H1 (cell line): ENCODE measurements around the gene LRTM2. TPM values are rescaled to one million over a fixed set of nuclear protein-coding genes. Genes with fewer than 3 reads are reported as not detected.

Experiments used
- CTCF ChIA-PET: fragments of 300-600 bp; sonication (Branson Sonifier 250); formaldehyde crosslinking; loops from one replicate; lab custom pipeline; 2021; ENCODE audit not compliant: partially characterized antibody; lab: Charles Lee
- POLR2A ChIA-PET: fragments of 300-600 bp; sonication (Branson Sonifier 250); formaldehyde crosslinking; loops from one replicate; lab custom pipeline; 2021; ENCODE audit warnings: inconsistent platforms; ENCODE audit not compliant: partially characterized antibody; lab: Charles Lee
- DNase-seq, 2 experiments: peaks; one replicate each; pipeline versions ENCODE4 v3.0.0 to v3.0.0-alpha.2; 2010 to 2022; ENCODE audit warnings: low spot score in 2 of 2, low read depth in 1 of 2, mixed read lengths in 1 of 2
- FAIRE-seq: peaks from 2 replicates; lab custom pipeline; 2011; peaks lifted over from hg19 to GRCh38; lab: Jason Lieb, UNC
- H2AFZ ChIP-seq: 2 replicates; pipeline ENCODE4 v1.8.1; 2012; ENCODE audit warnings: low read length, inconsistent platforms
- H2AK5ac ChIP-seq: 2 replicates; pipeline ENCODE4 v1.6.1; 2013; ENCODE audit warnings: low read depth, low read length
- H2BK120ac ChIP-seq: replicated peaks from 2 replicates; pipeline ENCODE3; 2013; ENCODE audit warnings: low read depth, low read length, inconsistent platforms
- H2BK12ac ChIP-seq: 2 replicates; pipeline ENCODE4 v1.6.1; 2013; ENCODE audit warnings: low read depth, low read length
- H2BK15ac ChIP-seq: 2 replicates; pipeline ENCODE4 v1.6.1; 2013; ENCODE audit warnings: low read length
- H2BK20ac ChIP-seq: 2 replicates; pipeline ENCODE4 v1.6.1; 2013; ENCODE audit warnings: low read length
- H2BK5ac ChIP-seq: 2 replicates; pipeline ENCODE4 v1.6.1; 2013; ENCODE audit warnings: low read depth, low read length
- H3K14ac ChIP-seq: 2 replicates; pipeline ENCODE4 v1.6.1; 2013; ENCODE audit warnings: inconsistent platforms; ENCODE audit not compliant: insufficient read length
- H3K18ac ChIP-seq: 2 replicates; pipeline ENCODE4 v1.6.1; 2013; ENCODE audit warnings: low read length; ENCODE audit errors: extremely low read depth
- H3K23ac ChIP-seq: 2 replicates; pipeline ENCODE4 v1.6.1; 2013; ENCODE audit warnings: inconsistent platforms; ENCODE audit not compliant: insufficient read length
- H3K23me2 ChIP-seq: 2 replicates; pipeline ENCODE4 v1.6.1; 2013; ENCODE audit warnings: low read depth, low read length
- H3K27ac ChIP-seq: 2 replicates; pipeline ENCODE4 v1.6.1; 2011; ENCODE audit warnings: low read depth, low read length, inconsistent platforms
- H3K27me3 ChIP-seq, 4 experiments: replicated peaks in 1 of 4; 1 replicate in 1 of 4; 2 replicates in 3 of 4; pipeline versions ENCODE4 v1.6.1 to v1.8.1; 2011 to 2013; ENCODE audit warnings: low read length in 3 of 4, mild to moderate bottlenecking in 3 of 4, inconsistent platforms in 2 of 4, mixed read lengths in 2 of 4, moderate library complexity in 1 of 4; ENCODE audit not compliant: control insufficient read depth in 3 of 4, insufficient read depth in 3 of 4; ENCODE audit errors: extremely low read depth in 1 of 4
- H3K36me3 ChIP-seq, 4 experiments: 2 replicates each; pipeline versions ENCODE4 v1.6.1 to v1.8.1; 2011 to 2013; ENCODE audit warnings: mild to moderate bottlenecking in 4 of 4, low read length in 3 of 4, moderate library complexity in 2 of 4, control low read depth in 1 of 4, inconsistent platforms in 1 of 4; ENCODE audit not compliant: insufficient read depth in 4 of 4, control insufficient read depth in 2 of 4
- H3K4ac ChIP-seq: replicated peaks from 2 replicates; pipeline ENCODE3; 2013; ENCODE audit warnings: low read length, low read depth, mixed read lengths, inconsistent platforms; ENCODE audit not compliant: insufficient read length
- H3K4me1 ChIP-seq, 4 experiments: replicated peaks in 1 of 4; 1 replicate in 1 of 4; 2 replicates in 3 of 4; pipeline versions ENCODE4 v1.6.1 to v1.8.1; 2011 to 2013; ENCODE audit warnings: low read length in 3 of 4, inconsistent platforms in 2 of 4, mixed read lengths in 1 of 4; ENCODE audit not compliant: insufficient read depth in 4 of 4, control insufficient read depth in 3 of 4
- H3K4me2 ChIP-seq, 2 experiments: 2 replicates each; pipeline versions ENCODE4 v1.6.1 to v1.8.1; 2011 to 2013; ENCODE audit warnings: low read depth in 2 of 2, low read length in 2 of 2, control low read depth in 1 of 2, inconsistent platforms in 1 of 2, mild to moderate bottlenecking in 1 of 2; ENCODE audit not compliant: insufficient read depth in 1 of 2
- H3K4me3 ChIP-seq, 4 experiments: fragments of 200-600, 300-600 bp in 1 of 4; sonication (generic), shearing (Covaris generic), sonication (Bioruptor Twin) in 1 of 4; 2 replicates each; pipeline versions ENCODE4 v1.5.1 to v1.8.1; 2011 to 2016; ENCODE audit warnings: low read length in 4 of 4, low read depth in 3 of 4, control low read depth in 2 of 4, inconsistent platforms in 2 of 4, mild to moderate bottlenecking in 2 of 4, mixed read lengths in 1 of 4, moderate library complexity in 1 of 4; ENCODE audit not compliant: insufficient read depth in 2 of 4; ENCODE audit errors: extremely low read depth in 1 of 4
- H3K56ac ChIP-seq: replicated peaks from 2 replicates; pipeline ENCODE3; 2013; ENCODE audit warnings: low read depth, mild to moderate bottlenecking, mixed read lengths, low read length, inconsistent platforms; ENCODE audit not compliant: insufficient read length
- H3K79me1 ChIP-seq: 2 replicates; pipeline ENCODE4 v1.6.1; 2013; ENCODE audit warnings: low read depth, low read length, control low read depth
- H3K79me2 ChIP-seq, 2 experiments: 2 replicates each; pipeline versions ENCODE4 v1.6.1 to v1.8.1; 2012 to 2013; ENCODE audit warnings: low read length in 2 of 2, mild to moderate bottlenecking in 2 of 2, inconsistent platforms in 1 of 2; ENCODE audit not compliant: insufficient read depth in 2 of 2, control insufficient read depth in 1 of 2
- H3K9ac ChIP-seq, 4 experiments: replicated peaks in 1 of 4; 1 replicate in 1 of 4; 2 replicates in 3 of 4; pipeline versions ENCODE4 v1.6.1 to v1.8.1; 2011 to 2013; ENCODE audit warnings: low read depth in 3 of 4, low read length in 3 of 4, control low read depth in 2 of 4, mild to moderate bottlenecking in 2 of 4, moderate library complexity in 2 of 4, inconsistent platforms in 1 of 4; ENCODE audit errors: extremely low read depth in 1 of 4
- H3K9me3 ChIP-seq, 2 experiments: 2 replicates each; pipeline versions ENCODE4 v1.6.1 to v1.8.1; 2012 to 2013; ENCODE audit warnings: mild to moderate bottlenecking in 2 of 2, moderate library complexity in 2 of 2, control low read depth in 1 of 2, inconsistent platforms in 1 of 2, low read depth in 1 of 2, low read length in 1 of 2, mixed read lengths in 1 of 2; ENCODE audit not compliant: insufficient read depth in 2 of 2
- H4K20me1 ChIP-seq, 2 experiments: replicated peaks in 1 of 2; 2 replicates each; pipeline versions ENCODE3 to v1.8.1; 2011 to 2013; ENCODE audit warnings: inconsistent platforms in 2 of 2, low read length in 2 of 2, mild to moderate bottlenecking in 1 of 2; ENCODE audit not compliant: insufficient read depth in 2 of 2, control insufficient read depth in 1 of 2
- H4K5ac ChIP-seq: 2 replicates; pipeline ENCODE4 v1.6.1; 2013; ENCODE audit warnings: low read length, low read depth, mixed read lengths, inconsistent platforms; ENCODE audit not compliant: insufficient read length
- H4K8ac ChIP-seq: 2 replicates; pipeline ENCODE4 v1.8.0; 2013; ENCODE audit warnings: mild to moderate bottlenecking, moderate library complexity, low read length, inconsistent platforms; ENCODE audit not compliant: insufficient read depth; ENCODE audit errors: extremely low read depth
- H4K91ac ChIP-seq: replicated peaks from 2 replicates; pipeline ENCODE3; 2013; ENCODE audit warnings: low read length, mixed read lengths, inconsistent platforms; ENCODE audit not compliant: insufficient read length
- KDM1A ChIP-seq: fragments of 200-600, 300-600 bp; sonication (generic); IDR thresholded peaks from 2 replicates; pipeline ENCODE4 v1.7.1; 2016; ENCODE audit warnings: mild to moderate bottlenecking, low read length, borderline replicate concordance
- TEAD4 ChIP-seq: IDR thresholded peaks from 2 replicates; pipeline ENCODE4 v1.6.1; 2012; ENCODE audit warnings: low read depth, low read length, inconsistent platforms, mixed read lengths
- WGBS, 2 experiments: shearing (Covaris generic) in 1 of 2; methylation state at CpG; one replicate each; pipeline versions ENCODE4 v1.1.6 to v1.1.7; 2013 to 2015; ENCODE audit warnings: low lambda C conversion rate in 2 of 2, mixed read lengths in 2 of 2, inconsistent platforms in 1 of 2, low coverage in 1 of 2, missing lambda C conversion rate in 1 of 2; ENCODE audit not compliant: insufficient replicate concordance in 2 of 2, insufficient coverage in 1 of 2, insufficient read length in 1 of 2; ENCODE audit errors: extremely low coverage in 1 of 2, missing lambda C conversion rate in 1 of 2; 5-methylcytosine and 5-hydroxymethylcytosine counted together
- polyA plus RNA-seq, 7 experiments: library from polyadenylated mRNA; depleted of rRNA in 3 of 7; stranded (reverse) in 5 of 7; unstranded in 2 of 7; fragments of >200 nt in 5 of 7; fragments of 200-250 nt in 2 of 7; gene quantifications; 1 replicate in 5 of 7; 2 replicates in 1 of 7; 4 replicates in 1 of 7; pipeline versions ENCODE4 v1.2.1 to v1.2.3, GENCODE V29; 2011 to 2013; ENCODE audit warnings: missing spikeins in 2 of 7, mixed read lengths in 2 of 7
- total RNA-seq: library from RNA; stranded (reverse); fragmentation: NEBNext Ultra II Directional; extraction: Animal tissue kit (Norgen Biotek cat#: 25700); gene quantifications from 2 replicates; pipeline ENCODE4 v1.2.1, GENCODE V29; 2021

Gene LRTM2
- total and polyA plus RNA-seq, 2 of the 8 experiments (the other 6 are each of a cell fraction or from before 2014, with no cell fraction given): 0.06 TPM; not detected in 1

DNA sequence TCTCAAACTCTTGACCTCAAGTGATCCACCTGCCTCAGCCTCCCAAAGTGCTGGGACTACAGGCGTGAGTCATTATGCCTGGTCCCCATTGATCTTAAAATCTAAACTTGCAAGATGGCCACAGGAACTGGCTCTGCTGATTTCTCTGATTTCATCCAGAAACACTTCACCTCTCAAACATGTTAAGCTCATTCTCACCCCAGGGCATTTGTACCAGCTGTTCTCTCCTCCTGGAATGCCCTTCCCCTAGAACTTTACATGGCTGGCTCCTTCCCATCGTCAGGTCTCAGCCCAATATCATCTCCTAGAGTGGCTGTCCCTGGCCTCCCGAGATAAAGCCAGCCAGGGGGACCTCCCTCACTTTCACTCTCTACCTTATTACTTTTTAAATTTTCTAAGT, 5.3 kb upstream of the LRTM2 start:
- CTCF ChIA-PET: interaction anchor here (0.6 to 2.8 kb wide), 4 partner anchors 15 to 619 kb away, joined by 4 to 18 read pairs (median 8); no protein-coding TSS in a partner anchor
- no peak for DNase-seq

More for the DNA sequence above, 5.3 kb upstream of the LRTM2 start:
- H3K4ac ChIP-seq: no peak overlapping the region
- TF ChIP-seq TEAD4 (no peak), KDM1A (peak; percentile 50; the same call in 1 of the 2 replicates)
- TF ChIP-seq, all 59 proteins: peak for 1
- FAIRE-seq: no peak
- Histone ChIP-seq H3K18ac (no peak overlapping the region), H2BK120ac (no peak overlapping the region), H3K23me2 (no peaks in the 10 kb centered on the region; the same call in 1 of the 2 replicates), H3K9ac (no peak overlapping the region), H2AK5ac (no peak overlapping the region), H4K5ac (no peak overlapping the region), H3K79me2 (no peaks in the 10 kb centered on the region), H3K27ac (no peak overlapping the region), H3K4me2 (no peak overlapping the region), H2BK12ac (no peak overlapping the region), H3K4me1 (peaks cover 0 to 6% (median 2%) of the 10 kb centered on the region in 4 experiments; a peak in 5 of 7 replicates), H3K56ac (no peak overlapping the region), H2BK15ac (no peak overlapping the region), H3K27me3 (peaks cover 0 to 12% (median 11%) of the 10 kb centered on the region in 4 experiments; a peak in 6 of 7 replicates), H3K9me3 (peaks cover 0 to 3% of the 10 kb centered on the region in 2 experiments; a peak in 2 of 4 replicates), H3K79me1 (no peaks in the 10 kb centered on the region), H2BK5ac (no peak overlapping the region), H4K8ac (no peak overlapping the region), H4K91ac (no peak overlapping the region), H2AFZ (no peak overlapping the region), H3K4me3 (no peak overlapping the region), H4K20me1 (peaks cover 0 to 2% of the 10 kb centered on the region in 2 experiments), H2BK20ac (no peak overlapping the region), H3K36me3 (no peaks in the 10 kb centered on the region), H3K23ac (no peak overlapping the region), H3K14ac (no peak overlapping the region)
- WGBS, 2 experiments: 84% methylated on average over 3 of the region's 3 CpGs; no CpG with 5 or more reads in 1 of the 2 experiments
- POLR2A ChIA-PET: no interaction called here
